Colonic mucosa (tissue), 4 donors: ENCODE measurements around the gene PLEKHG7. TPM values are rescaled to one million over a fixed set of nuclear protein-coding genes. Genes with fewer than 3 reads are reported as not detected.
"Not testable (repeated sequence)": the region's sequence is repeated elsewhere in the genome, so short reads cannot be mapped to it uniquely, and the experiment has no call there.

ENCODE experiments used
- DNase-seq: peaks from one replicate; pipeline ENCODE4 v3.0.0-alpha.2; 2020
- H3K27ac ChIP-seq: fragments of 200-600 bp; one replicate; pipeline ENCODE4 v1.8.0; 2021
- H3K27me3 ChIP-seq: fragments of 200-600 bp; one replicate; pipeline ENCODE4 v1.8.0; 2021
- H3K36me3 ChIP-seq: fragments of 200-600 bp; one replicate; pipeline ENCODE4 v1.8.0; 2021
- H3K4me1 ChIP-seq: fragments of 200-600 bp; one replicate; pipeline ENCODE4 v1.8.0; 2021; ENCODE audit warnings: mild to moderate bottlenecking
- H3K4me3 ChIP-seq: fragments of 200-600 bp; one replicate; pipeline ENCODE4 v1.8.0; 2021
- H3K9ac ChIP-seq, 2 donors: one replicate each; pipeline ENCODE4 v1.7.0; 2013; ENCODE audit warnings: control low read depth in 2 of 2, low read depth in 2 of 2, low read length in 2 of 2
- H3K9me3 ChIP-seq: fragments of 200-600 bp; one replicate; pipeline ENCODE4 v1.8.0; 2021
- CTCF ChIP-seq: fragments of 200-600 bp; IDR thresholded peaks from one replicate; pipeline ENCODE4 v1.8.0; 2022; ENCODE audit warnings: antibody characterized with exemption, mild to moderate bottlenecking
- intact Hi-C: fragments of 100-400 bp; cut with DNase I; formaldehyde crosslinking; loops from one replicate; pipeline ENCODE4 v1.14.1; 2022
- total RNA-seq, 2 donors: library from RNA; stranded (reverse); fragmentation: NEBNext Ultra II Directional in 1 of 2; extraction: Animal tissue kit (Norgen Biotek cat#: 25700) in 1 of 2; gene quantifications; one replicate each; pipeline ENCODE4 v1.2.1, GENCODE V29; 2021
- donor health status: healthy.
- donor health status: DM: no; HTN: no; CAD: no.
- donor health status: DM: no; HTN: no; CAD: no.

The PLEKHG7 gene
- total RNA-seq, 2 donors from 2014 or later = 0.32 to 0.59 TPM

GRCh38 chr12:92786045-92786444, 83.3 kb downstream of the PLEKHG7 start:
- intact Hi-C loops = loop anchor here (10.0 kb wide), 1 partner anchor 639 kb away; no protein-coding TSS in a partner anchor
- H3K9me3 ChIP-seq = no peaks in the 10 kb centered on the region
- no peak for DNase-seq
- no peaks in the 10 kb centered on the region for H3K36me3 ChIP-seq
- H3K27ac ChIP-seq = no peak overlapping the region
- H3K4me3 ChIP-seq = no peak overlapping the region
- H3K9ac ChIP-seq = no peak overlapping the region
- H3K4me1 ChIP-seq = no peaks in the 10 kb centered on the region
- no peaks in the 10 kb centered on the region for H3K27me3 ChIP-seq
- no peak for TF ChIP-seq CTCF

- intact Hi-C loops = not testable (repeated sequence)
Observed at GRCh38 chr12:92794356-92794755, 91.6 kb downstream of the PLEKHG7 start.

GRCh38 chr12:92794814-92795213, 92.0 kb downstream of the PLEKHG7 start:
- H3K27ac ChIP-seq = no peak overlapping the region
- H3K9me3 ChIP-seq = no peaks in the 10 kb centered on the region
- intact Hi-C loops = no loop called here
- DNase-seq = no peak
- H3K27me3 ChIP-seq = no peaks in the 10 kb centered on the region
- H3K4me3 ChIP-seq = no peak overlapping the region
- H3K4me1 ChIP-seq = no peaks in the 10 kb centered on the region
- no peak for TF ChIP-seq CTCF
- no peak overlapping the region for H3K9ac ChIP-seq
- H3K36me3 ChIP-seq = no peaks in the 10 kb centered on the region

More at GRCh38 chr12:92794356-92794755, 91.6 kb downstream of the PLEKHG7 start:
- not testable (repeated sequence) for H3K4me1 ChIP-seq, H3K4me3 ChIP-seq, H3K36me3 ChIP-seq, H3K27me3 ChIP-seq, DNase-seq, H3K9me3 ChIP-seq, H3K9ac ChIP-seq, H3K27ac ChIP-seq

- intact Hi-C loops = no loop called here
- no peaks in the 10 kb centered on the region for H3K36me3 ChIP-seq
- H3K4me3 ChIP-seq = no peak overlapping the region
- H3K27ac ChIP-seq = no peak overlapping the region
- no peaks in the 10 kb centered on the region for H3K9me3 ChIP-seq
- no peak for DNase-seq
- H3K27me3 ChIP-seq = no peaks in the 10 kb centered on the region
- no peak overlapping the region for H3K9ac ChIP-seq
- no peaks in the 10 kb centered on the region for H3K4me1 ChIP-seq
- TF ChIP-seq CTCF = no peak
Observed at GRCh38 chr12:92796650-92797049, 93.9 kb downstream of the PLEKHG7 start.

- no peak overlapping the region for H3K9ac ChIP-seq
- H3K27me3 ChIP-seq = no peaks in the 10 kb centered on the region
- no peak for TF ChIP-seq CTCF
- H3K4me3 ChIP-seq = no peak overlapping the region
- no peaks in the 10 kb centered on the region for H3K4me1 ChIP-seq
- H3K9me3 ChIP-seq = no peaks in the 10 kb centered on the region
- intact Hi-C loops = no loop called here
- DNase-seq = no peak
- H3K36me3 ChIP-seq = no peaks in the 10 kb centered on the region
- no peak overlapping the region for H3K27ac ChIP-seq
Observed at GRCh38 chr12:92802906-92803305, 100.1 kb downstream of the PLEKHG7 start.

- Histone ChIP-seq H3K9me3 (no peaks in the 10 kb centered on the region), H3K4me3 (no peak overlapping the region), H3K4me1 (no peaks in the 10 kb centered on the region), H3K27me3 (no peaks in the 10 kb centered on the region), H3K27ac (no peak overlapping the region), H3K36me3 (no peaks in the 10 kb centered on the region), H3K9ac (no peak overlapping the region)
- intact Hi-C loops = no loop called here
- TF ChIP-seq CTCF = no peak
- no peak for DNase-seq
Observed at GRCh38 chr12:92803903-92804302, 101.1 kb downstream of the PLEKHG7 start.
